B cell (primary cell): ENCODE measurements around the gene PTGES.
"Not testable (repeated sequence)": the region's sequence is repeated elsewhere in the genome, so short reads cannot be mapped to it uniquely, and the experiment has no call there.

Experiments used
- CTCF ChIP-seq: fragments of 200-600 bp; IDR thresholded peaks from one replicate; pipeline ENCODE4 v1.8.0; 2022; ENCODE audit warnings: antibody characterized with exemption, mild to moderate bottlenecking
- EZH2 ChIP-seq: IDR thresholded peaks from 2 replicates; pipeline ENCODE4 v1.6.1; 2012; ENCODE audit warnings: borderline replicate concordance, low read depth, mild to moderate bottlenecking, moderate library complexity, low read length; ENCODE audit not compliant: insufficient read depth, poor library complexity, severe bottlenecking

- not testable (repeated sequence) for TF ChIP-seq CTCF, EZH2
These were observed 23.3 kb upstream of the PTGES start for GRCh38 chr9:129776096-129776495.
